K562 (cell line): Measurements from ENCODE around the gene CDC25B. TPM values are rescaled to one million over a fixed set of nuclear protein-coding genes. Genes with fewer than 3 reads are reported as not detected.
A peak's percentile ranks its signal among the peaks of the same experiment; 100 is the strongest.

Experiments used
- ATAC-seq: fragments of 200-7000 bp; cut with Tn5 transposase; 3 replicates; pipeline ENCODE4 v1.9.1; 2020; ENCODE audit warnings: moderate library complexity
- BruUV-seq: library from RNA; stranded (reverse); fragments of 400-500 nt; replicated peaks from 2 replicates; lab custom pipeline; 2021; lab: Mats Ljungman, UMichigan
- CTCF ChIA-PET: fragments of 300-600 bp; formaldehyde crosslinking; extraction: SDS; loops from one replicate; lab custom pipeline; 2021; ENCODE audit warnings: low intra/inter-chr PET ratio; lab: Yijun Ruan, JAX
- POLR2A ChIA-PET: fragments of 300-600, 350-650 bp; sonication (Branson Sonifier 250); formaldehyde crosslinking; extraction: SDS; loops from one replicate; lab custom pipeline; 2021; ENCODE audit warnings: antibody characterized with exemption, inconsistent platforms; lab: Yijun Ruan, JAX
- DNase-seq, 4 experiments: peaks; one replicate each; pipeline versions ENCODE4 v3.0.0 to v3.0.0-alpha.2; 2011 to 2018; ENCODE audit warnings: low spot score in 3 of 4, mixed read lengths in 3 of 4; ENCODE audit errors: extremely low read depth in 1 of 4
- FAIRE-seq: peaks from 2 replicates; lab custom pipeline; 2011; peaks lifted over from hg19 to GRCh38; lab: Jason Lieb, UNC
- H2AFZ ChIP-seq: 2 replicates; pipeline ENCODE4 v1.6.0; 2011; ENCODE audit warnings: low read depth, low read length, control low read depth, inconsistent platforms
- H3K27ac ChIP-seq: fragments of 200-600 bp; 3 replicates; pipeline ENCODE4 v1.8.0; 2011; ENCODE audit warnings: low read depth, mild to moderate bottlenecking, control low read depth, inconsistent platforms, low read length, moderate library complexity, mixed read lengths; ENCODE audit errors: extremely low read depth
- H3K27me3 ChIP-seq, 2 experiments: fragments of 300-600 bp in 1 of 2; 2 replicates in 1 of 2; 3 replicates in 1 of 2; pipeline versions ENCODE4 v1.6.0 to v1.8.0; 2011; ENCODE audit warnings: inconsistent platforms in 2 of 2, low read length in 2 of 2, mild to moderate bottlenecking in 1 of 2, mixed read lengths in 1 of 2, moderate library complexity in 1 of 2; ENCODE audit not compliant: control insufficient read depth in 2 of 2, insufficient read depth in 2 of 2
- H3K36me3 ChIP-seq: fragments of 300-600 bp; 3 replicates; pipeline ENCODE4 v1.8.0; 2011; ENCODE audit warnings: mild to moderate bottlenecking, low read length, inconsistent platforms; ENCODE audit not compliant: control insufficient read depth, insufficient read depth
- H3K4me1 ChIP-seq, 2 experiments: fragments of 200-600 bp in 1 of 2; replicated peaks in 1 of 2; 2 replicates in 1 of 2; 3 replicates in 1 of 2; pipeline versions ENCODE4 v1.5.1 to v1.8.0; 2011; ENCODE audit warnings: inconsistent platforms in 2 of 2, low read length in 2 of 2, mild to moderate bottlenecking in 1 of 2, mixed read lengths in 1 of 2, moderate library complexity in 1 of 2; ENCODE audit not compliant: control insufficient read depth in 2 of 2, insufficient read depth in 2 of 2
- H3K4me2 ChIP-seq: 2 replicates; pipeline ENCODE4 v1.6.1; 2011; ENCODE audit warnings: low read length, control low read depth, inconsistent platforms, mixed read lengths; ENCODE audit not compliant: insufficient read depth
- H3K4me3 ChIP-seq: fragments of 200-600 bp; sonication (generic), shearing (Covaris generic); 2 replicates; pipeline ENCODE4 v1.5.1; 2016; ENCODE audit warnings: control low read depth, inconsistent platforms
- H3K79me2 ChIP-seq: fragments of 200-600 bp; 3 replicates; pipeline ENCODE4 v1.8.0; 2011; ENCODE audit warnings: low read length, inconsistent platforms; ENCODE audit not compliant: control insufficient read depth, insufficient read depth
- H3K9ac ChIP-seq, 2 experiments: 2 replicates each; pipeline versions ENCODE4 v1.6.0 to v1.6.1; 2011; ENCODE audit warnings: low read depth in 2 of 2, low read length in 2 of 2, control low read depth in 1 of 2, inconsistent platforms in 1 of 2, mild to moderate bottlenecking in 1 of 2, mixed read lengths in 1 of 2; ENCODE audit not compliant: insufficient read depth in 1 of 2
- H3K9me1 ChIP-seq: one replicate; pipeline ENCODE4 v1.6.0; 2011; ENCODE audit warnings: inconsistent platforms, mild to moderate bottlenecking, low read length, moderate library complexity; ENCODE audit not compliant: control insufficient read depth, insufficient read depth
- H3K9me3 ChIP-seq: replicated peaks from 2 replicates; pipeline ENCODE4 v1.5.1; 2011; ENCODE audit warnings: low read depth, low read length, inconsistent platforms; ENCODE audit not compliant: control insufficient read depth, insufficient read depth
- H4K20me1 ChIP-seq: replicated peaks from 2 replicates; pipeline ENCODE4 v1.6.1; 2011; ENCODE audit warnings: low read length, inconsistent platforms, mixed read lengths; ENCODE audit not compliant: control insufficient read depth, insufficient read depth
- KLF16 ChIP-seq: IDR thresholded peaks from 2 replicates; pipeline ENCODE4 v1.6.1; 2016; ENCODE audit warnings: antibody characterized with exemption
- MXD1 ChIP-seq: fragments of 250-450 bp; sonication (Bioruptor Pico); IDR thresholded peaks from 2 replicates; pipeline ENCODE4 v1.8.0; 2021; ENCODE audit warnings: borderline replicate concordance, mild to moderate bottlenecking, moderate library complexity; ENCODE audit not compliant: poor library complexity, severe bottlenecking
- NR2F6 ChIP-seq: fragments of 450-650 bp; formaldehyde crosslinking; IDR thresholded peaks from 2 replicates; pipeline ENCODE4 v1.4.0; 2020; ENCODE audit warnings: mild to moderate bottlenecking
- PCBP1 ChIP-seq: fragments of 200-400 bp; formaldehyde crosslinking; IDR thresholded peaks from 2 replicates; pipeline ENCODE4 v1.6.1; 2018; ENCODE audit warnings: mild to moderate bottlenecking, low read depth, low read length; ENCODE audit not compliant: poor library complexity, severe bottlenecking
- PHB2 ChIP-seq: fragments of 450-650 bp; IDR thresholded peaks from 2 replicates; pipeline ENCODE4 v1.6.1; 2017; ENCODE audit warnings: low read depth
- RB1 ChIP-seq: fragments of 450-650 bp; IDR thresholded peaks from 2 replicates; pipeline ENCODE4 v1.6.1; 2017; ENCODE audit warnings: low read depth, mild to moderate bottlenecking
- SMARCB1 ChIP-seq: IDR thresholded peaks from 2 replicates; pipeline ENCODE4 v1.6.1; 2011; ENCODE audit warnings: improper control_type of control experiment, low read depth; ENCODE audit not compliant: insufficient read length
- ZNF143 ChIP-seq: sonication (generic); formaldehyde crosslinking; IDR thresholded peaks from 2 replicates; pipeline ENCODE4 v1.9.0; 2022; ENCODE audit warnings: mild to moderate bottlenecking, missing genetic modification reagents
- WGBS: fragments of 100-300 bp; shearing (Covaris generic); methylation state at CpG from one replicate; pipeline ENCODE4 v1.1.6; 2016; ENCODE audit warnings: low coverage, mixed read lengths; ENCODE audit not compliant: insufficient coverage; ENCODE audit errors: missing lambda C conversion rate; 5-methylcytosine and 5-hydroxymethylcytosine counted together
- in situ Hi-C: fragments of 300-500 bp; cut with MboI; formaldehyde crosslinking; loops from 4 replicates; pipeline ENCODE4 v1.15.0; 2018; ENCODE audit warnings: inconsistent platforms, mixed read lengths
- intact Hi-C: fragments of 100-400 bp; cut with micrococcal nuclease; formaldehyde crosslinking; loops from 2 replicates; pipeline ENCODE4 v1.14.2; 2022
- polyA plus RNA-seq, 8 experiments: library from polyadenylated mRNA; depleted of rRNA in 4 of 8; stranded (reverse) in 5 of 8; unstranded in 3 of 8; fragments of >200 nt; fragmentation: Nextera tagmentation in 2 of 8; fragmentation: Illumina TruSeq in 1 of 8; extraction: Ambion mirVana in 2 of 8; extraction: Trizol in 1 of 8; gene quantifications; 2 replicates each; pipeline versions ENCODE4 v1.2.1 to v1.2.3, GENCODE V29; 2011 to 2014; ENCODE audit warnings: inconsistent platforms in 1 of 8, missing spikeins in 1 of 8
- total RNA-seq, 7 experiments: library from RNA; depleted of rRNA in 6 of 7; stranded (reverse); fragments of >200 nt in 6 of 7; fragmentation: Illumina TruSeq in 2 of 7; extraction: Trizol in 2 of 7; gene quantifications; 2 replicates each; pipeline versions ENCODE4 v1.2.1 to v1.2.3, GENCODE V29; 2011 to 2021; ENCODE audit warnings: low replicate concordance in 1 of 7

CDC25B gene
- total and polyA plus RNA-seq, 9 of the 15 experiments (the other 6 are each of a cell fraction or from before 2014, with no cell fraction given): 2.3 to 35.7 (median 9.5) TPM

- no TSS peak for BruUV-seq
- no peak overlapping the region for H3K27ac ChIP-seq
- DNase-seq: no peak
- H3K9ac ChIP-seq: peak overlapping the region in 1 of 2 experiments; percentile 10; a peak in 2 of 4 replicates
- H3K4me1 ChIP-seq: peaks cover 7 to 50% of the 10 kb centered on the region in 2 experiments; a peak in 3 of 5 replicates
- no peaks in the 10 kb centered on the region for H3K27me3 ChIP-seq
- peaks cover 32% of the 10 kb centered on the region; the same call in 2 of the 3 replicates for H3K36me3 ChIP-seq
- no peaks in the 10 kb centered on the region for H3K9me3 ChIP-seq
- WGBS: 94% methylated on average over 6 of the region's 8 CpGs
- intact Hi-C loops: no loop called here
- no peak for TF ChIP-seq PHB2
- TF ChIP-seq, all 486 proteins: peak for 0
- Histone ChIP-seq H3K79me2 (peaks cover 27% of the 10 kb centered on the region), H3K4me3 (no peak overlapping the region), H2AFZ (no peak overlapping the region), H4K20me1 (no peaks in the 10 kb centered on the region), H3K9me1 (no peaks in the 10 kb centered on the region), H3K4me2 (no peak overlapping the region)
- ATAC-seq: no peak
- POLR2A ChIA-PET: interaction anchor here (0.5 kb wide), 2 partner anchors 52 to 309 kb away, joined by 3 read pairs; no protein-coding TSS in a partner anchor
- CTCF ChIA-PET: no interaction called here
- FAIRE-seq: no peak
- in situ Hi-C loops: no loop called here
Observed at GRCh38 chr20:3763671-3764601, 32.2 kb upstream of the CDC25B start.

DNA sequence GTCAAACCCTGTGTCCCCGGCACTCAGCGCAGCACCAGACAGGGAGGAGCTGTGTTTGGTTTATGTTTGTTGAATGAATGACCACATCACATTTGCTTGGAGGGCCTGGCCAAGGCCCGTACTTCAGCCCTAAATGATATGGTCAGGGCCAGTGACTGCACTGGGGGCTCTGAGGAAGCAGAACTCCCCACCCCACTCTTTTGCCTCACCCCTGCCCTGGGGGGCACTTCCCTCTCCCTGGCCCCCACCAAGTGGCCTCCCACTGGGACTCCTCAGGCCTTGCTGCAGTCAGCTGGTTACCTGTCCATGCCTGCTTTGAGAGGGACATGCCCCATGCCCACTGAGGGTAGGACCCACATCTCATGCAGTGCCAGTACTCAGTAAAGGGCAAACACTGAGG lies 31.5 kb upstream of the CDC25B start:
- no peak for DNase-seq
- no peak for ATAC-seq
- H3K36me3 ChIP-seq: peaks cover 28% of the 10 kb centered on the region; the same call in 2 of the 3 replicates
- H3K27me3 ChIP-seq: no peaks in the 10 kb centered on the region
- H3K79me2 ChIP-seq: peaks cover 27% of the 10 kb centered on the region
- no TSS peak for BruUV-seq
- no peak overlapping the region for H2AFZ ChIP-seq
- no peaks in the 10 kb centered on the region for H3K9me1 ChIP-seq
- ChIA-PET CTCF (no interaction called here), POLR2A (interaction anchor here (1.2 kb wide), 1 partner anchor 17 kb away, joined by 4 read pairs; the partner anchor contains the start of gene SPEF1)
- intact Hi-C loops: no loop called here
- no peak overlapping the region for H3K4me2 ChIP-seq
- in situ Hi-C loops: no loop called here
- no peak overlapping the region for H3K4me3 ChIP-seq
- H4K20me1 ChIP-seq: no peaks in the 10 kb centered on the region
- H3K9ac ChIP-seq: 0 out of 4 replicates have a peak overlapping the region, but pooled peaks of 1 of the 2 experiments have one; percentile 66
- H3K9me3 ChIP-seq: no peaks in the 10 kb centered on the region
- 92% methylated on average over 3 of the region's 3 CpGs for WGBS
- no peak overlapping the region for H3K27ac ChIP-seq
- H3K4me1 ChIP-seq: peaks cover 9 to 46% of the 10 kb centered on the region in 2 experiments; a peak in 3 of 5 replicates
- no peak for FAIRE-seq
- TF ChIP-seq KLF16: no peak
- no peak for TF ChIP-seq RB1
- TF ChIP-seq ZNF143: no peak
- TF ChIP-seq MXD1 (CRISPR knock-in tag): no peak
- no peak for TF ChIP-seq PCBP1
- TF ChIP-seq NR2F6: no peak
- no peak for TF ChIP-seq SMARCB1
